HK-2 (cell line): ENCODE results near the gene SEC16A.

Experiments used
- DNase-seq: peaks from one replicate; pipeline ENCODE4 v3.0.0-alpha.2; 2018; ENCODE audit not compliant: unreplicated experiment

The SEC16A gene, protein sequence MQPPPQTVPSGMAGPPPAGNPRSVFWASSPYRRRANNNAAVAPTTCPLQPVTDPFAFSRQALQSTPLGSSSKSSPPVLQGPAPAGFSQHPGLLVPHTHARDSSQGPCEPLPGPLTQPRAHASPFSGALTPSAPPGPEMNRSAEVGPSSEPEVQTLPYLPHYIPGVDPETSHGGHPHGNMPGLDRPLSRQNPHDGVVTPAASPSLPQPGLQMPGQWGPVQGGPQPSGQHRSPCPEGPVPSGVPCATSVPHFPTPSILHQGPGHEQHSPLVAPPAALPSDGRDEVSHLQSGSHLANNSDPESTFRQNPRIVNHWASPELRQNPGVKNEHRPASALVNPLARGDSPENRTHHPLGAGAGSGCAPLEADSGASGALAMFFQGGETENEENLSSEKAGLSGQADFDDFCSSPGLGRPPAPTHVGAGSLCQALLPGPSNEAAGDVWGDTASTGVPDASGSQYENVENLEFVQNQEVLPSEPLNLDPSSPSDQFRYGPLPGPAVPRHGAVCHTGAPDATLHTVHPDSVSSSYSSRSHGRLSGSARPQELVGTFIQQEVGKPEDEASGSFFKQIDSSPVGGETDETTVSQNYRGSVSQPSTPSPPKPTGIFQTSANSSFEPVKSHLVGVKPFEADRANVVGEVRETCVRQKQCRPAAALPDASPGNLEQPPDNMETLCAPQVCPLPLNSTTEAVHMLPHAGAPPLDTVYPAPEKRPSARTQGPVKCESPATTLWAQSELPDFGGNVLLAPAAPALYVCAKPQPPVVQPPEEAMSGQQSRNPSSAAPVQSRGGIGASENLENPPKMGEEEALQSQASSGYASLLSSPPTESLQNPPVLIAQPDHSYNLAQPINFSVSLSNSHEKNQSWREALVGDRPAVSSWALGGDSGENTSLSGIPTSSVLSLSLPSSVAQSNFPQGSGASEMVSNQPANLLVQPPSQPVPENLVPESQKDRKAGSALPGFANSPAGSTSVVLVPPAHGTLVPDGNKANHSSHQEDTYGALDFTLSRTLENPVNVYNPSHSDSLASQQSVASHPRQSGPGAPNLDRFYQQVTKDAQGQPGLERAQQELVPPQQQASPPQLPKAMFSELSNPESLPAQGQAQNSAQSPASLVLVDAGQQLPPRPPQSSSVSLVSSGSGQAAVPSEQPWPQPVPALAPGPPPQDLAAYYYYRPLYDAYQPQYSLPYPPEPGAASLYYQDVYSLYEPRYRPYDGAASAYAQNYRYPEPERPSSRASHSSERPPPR (N-terminal part only)

DNA sequence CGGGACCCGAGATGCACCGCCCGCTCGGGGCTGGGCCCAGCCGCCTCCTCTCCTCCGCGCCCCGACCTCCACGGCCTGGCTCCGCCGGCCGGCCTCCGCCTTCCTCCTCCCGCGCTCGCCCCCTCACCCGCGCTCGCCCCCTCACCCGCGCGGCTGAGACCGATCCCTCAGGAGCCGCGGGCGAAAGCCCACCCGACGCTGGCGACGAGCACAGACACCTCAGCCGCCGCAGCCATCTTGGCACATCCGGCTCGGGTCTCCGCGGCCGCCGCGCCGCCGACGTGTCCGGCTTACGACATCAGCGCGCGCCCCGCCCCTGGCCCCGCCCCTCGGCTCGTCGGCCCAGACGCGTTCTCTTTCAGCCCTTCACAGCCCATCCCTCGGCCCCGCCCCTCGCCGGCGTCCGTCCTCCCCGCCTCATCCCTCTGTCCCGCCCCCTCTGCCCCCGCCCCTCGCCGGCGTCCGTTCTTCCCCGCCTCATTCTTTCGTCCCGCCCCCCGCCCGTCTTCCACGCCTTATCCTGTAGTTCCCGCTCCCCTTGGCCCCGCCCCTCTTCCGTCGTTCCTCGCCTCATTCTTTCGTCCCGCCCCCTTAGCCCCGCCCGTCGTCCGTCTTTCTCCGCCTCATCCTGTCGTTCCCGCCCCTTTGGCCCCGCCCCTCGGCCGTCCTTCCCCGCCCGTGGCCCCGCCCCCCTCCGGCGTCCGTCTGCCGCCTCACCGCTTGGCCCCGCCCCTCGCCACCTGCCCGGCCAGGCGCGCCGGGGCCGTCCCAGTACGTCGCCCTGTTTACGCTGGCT is at the start of gene SEC16A:
SEC16A (minus strand) TSS at position 248 of the 796 bp plus-strand sequence. CDS start 5,425 bp downstream, outside the sequence.
- peak; percentile 100 for DNase-seq

DNA sequence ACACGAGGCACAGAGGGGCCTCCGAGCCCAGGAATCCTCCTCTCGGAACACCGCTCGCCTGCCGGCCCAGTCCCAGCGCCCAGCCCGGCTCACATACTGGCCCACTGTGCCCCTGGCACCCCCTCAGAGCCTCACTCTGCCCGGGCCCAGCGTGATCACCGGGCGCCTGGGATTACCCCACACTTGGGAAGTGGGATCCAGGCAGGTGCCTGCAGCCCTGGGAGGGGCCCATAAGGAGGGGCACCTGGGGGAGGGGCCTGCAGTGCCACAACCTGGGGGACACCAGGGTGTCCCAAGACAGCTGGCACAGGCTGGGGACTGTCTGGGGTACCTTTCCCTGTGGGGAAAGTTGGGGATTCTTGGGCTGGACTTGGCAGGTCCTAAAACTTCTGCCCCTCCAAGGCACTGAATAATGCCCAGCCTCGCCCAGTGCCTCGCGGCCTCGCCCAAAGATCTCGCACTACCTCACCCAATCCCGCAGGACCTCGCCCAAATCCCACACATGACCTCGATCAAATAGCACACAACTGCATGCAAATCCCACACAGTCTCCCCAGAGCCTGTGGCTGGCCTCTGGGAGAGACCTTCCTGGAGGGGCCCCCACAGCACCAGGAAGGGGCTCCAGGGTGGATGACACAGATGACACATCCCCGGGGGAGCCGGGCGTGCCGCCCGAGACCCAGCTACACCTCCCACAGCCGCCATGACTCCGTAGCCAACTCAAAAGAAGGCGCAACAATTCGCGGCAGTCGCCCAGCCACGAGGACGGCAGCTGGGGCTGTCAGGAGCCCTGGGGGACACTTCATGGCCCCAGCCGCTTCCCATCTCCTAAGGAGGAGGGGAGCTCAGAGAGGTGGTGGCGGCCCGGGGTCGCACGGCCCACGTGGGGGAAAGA is 49.3 kb upstream of the SEC16A start:
- DNase-seq: no peak

DNA sequence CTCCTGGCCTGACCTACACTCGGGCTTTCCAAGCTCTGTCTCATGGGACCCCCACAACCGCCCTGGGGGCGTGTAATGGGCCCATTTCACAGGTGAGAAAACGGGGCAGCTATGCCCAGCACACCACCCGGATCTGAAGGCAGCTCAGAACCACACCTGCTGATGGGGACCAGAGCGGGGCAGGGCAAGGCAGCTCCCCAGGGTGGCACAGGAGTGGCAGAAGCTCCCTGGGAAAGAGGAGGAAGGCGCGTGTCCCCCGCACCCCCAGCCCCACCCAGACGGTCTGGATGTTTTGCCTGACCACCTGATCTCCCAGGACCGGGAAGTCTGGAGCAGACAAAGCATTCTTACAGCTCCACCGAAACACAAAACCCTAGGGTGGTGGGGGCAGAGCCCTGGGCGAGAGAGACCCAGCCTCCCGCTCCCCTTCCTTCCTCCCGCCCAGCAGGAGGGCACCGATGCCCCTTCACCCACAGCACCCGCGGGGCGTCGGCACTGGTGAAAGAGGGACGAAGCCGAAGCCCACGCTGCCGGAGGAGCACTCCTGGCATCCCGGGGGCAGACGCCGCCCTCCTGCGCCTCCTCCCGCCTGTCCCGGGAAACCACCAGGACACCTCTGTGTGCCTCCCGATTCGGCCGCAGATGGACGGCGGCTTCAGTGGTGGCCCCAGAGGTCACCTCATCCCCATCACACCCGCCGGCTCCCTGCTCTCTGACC is 48.5 kb upstream of the SEC16A start:
- no peak for DNase-seq

DNA sequence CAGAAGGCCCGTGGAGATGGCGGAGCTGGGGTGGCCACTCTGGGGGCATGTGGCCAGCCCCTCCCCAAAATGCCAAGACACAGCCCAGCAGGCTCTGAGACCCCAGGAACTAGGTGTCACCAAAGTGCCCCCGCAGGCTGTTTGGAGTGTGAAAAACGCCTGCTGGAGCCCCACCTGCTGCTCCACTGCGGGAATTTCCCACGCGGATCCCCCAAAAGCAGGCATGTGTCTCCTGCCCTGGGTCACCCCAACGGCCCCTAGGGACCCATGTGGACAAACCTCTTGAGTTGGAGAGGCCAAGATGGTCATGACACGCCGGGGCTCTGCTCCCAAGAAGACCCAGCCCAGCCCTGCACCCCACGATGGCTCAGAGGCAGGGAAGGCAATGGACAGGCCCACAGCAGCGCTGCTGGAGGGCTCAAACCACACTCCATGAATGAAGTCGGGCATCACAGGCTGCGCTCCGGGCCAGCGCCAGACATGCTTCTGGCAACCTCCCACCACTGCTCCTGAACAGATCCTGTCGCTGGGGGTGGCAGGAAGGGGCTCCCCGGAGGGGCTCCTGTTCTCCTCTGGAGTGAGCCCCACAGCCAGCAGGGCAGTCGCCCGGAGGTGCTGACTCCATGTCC is 47.7 kb upstream of the SEC16A start:
- no peak for DNase-seq

DNA sequence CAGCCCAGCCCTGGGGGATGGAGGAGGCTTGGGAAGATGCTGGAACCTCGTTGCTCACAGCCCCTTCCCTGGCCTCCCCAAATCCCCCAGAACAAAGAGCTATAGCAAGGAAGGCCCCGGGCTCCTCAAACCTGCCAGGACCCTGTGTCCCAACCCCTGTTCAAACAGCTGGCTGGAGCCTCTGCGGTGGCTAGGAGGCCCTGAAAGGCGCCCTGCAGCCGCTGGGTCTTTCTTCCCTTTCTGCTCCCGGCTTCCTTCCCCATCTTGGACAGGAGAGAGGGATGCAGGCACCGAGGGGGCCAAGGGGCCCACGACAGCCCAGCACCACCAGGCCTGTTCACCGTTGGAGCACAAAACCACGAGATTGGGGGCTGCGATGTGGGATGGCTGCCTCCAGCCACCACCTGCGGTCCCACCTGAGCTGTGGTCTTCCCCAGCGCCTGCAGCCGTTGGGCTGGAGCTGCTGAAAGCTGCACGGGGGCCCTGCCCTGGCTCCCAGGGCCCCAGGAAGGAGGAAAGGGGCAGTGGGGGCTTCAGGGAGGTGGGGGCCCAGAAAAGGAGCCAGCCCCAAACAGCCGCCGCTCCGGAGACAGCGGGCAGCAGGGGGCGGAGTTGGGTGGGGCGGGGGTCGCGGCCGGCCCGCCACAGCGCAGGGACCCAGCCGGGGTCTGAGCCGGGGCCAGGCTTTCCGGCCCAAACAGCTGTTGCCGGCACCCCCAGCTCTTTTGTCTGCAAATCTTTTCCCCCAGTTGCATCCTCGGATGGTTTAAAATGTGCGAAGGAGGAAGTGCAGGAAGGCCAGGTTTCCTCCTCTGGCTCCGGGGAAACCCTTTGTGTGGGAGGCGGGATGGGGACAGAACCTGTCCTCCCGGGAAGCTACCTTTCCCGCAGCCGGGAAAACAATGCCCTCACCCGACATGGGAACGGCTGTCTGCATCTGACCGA is 46.9 kb upstream of the SEC16A start:
- DNase-seq: no peak

DNA sequence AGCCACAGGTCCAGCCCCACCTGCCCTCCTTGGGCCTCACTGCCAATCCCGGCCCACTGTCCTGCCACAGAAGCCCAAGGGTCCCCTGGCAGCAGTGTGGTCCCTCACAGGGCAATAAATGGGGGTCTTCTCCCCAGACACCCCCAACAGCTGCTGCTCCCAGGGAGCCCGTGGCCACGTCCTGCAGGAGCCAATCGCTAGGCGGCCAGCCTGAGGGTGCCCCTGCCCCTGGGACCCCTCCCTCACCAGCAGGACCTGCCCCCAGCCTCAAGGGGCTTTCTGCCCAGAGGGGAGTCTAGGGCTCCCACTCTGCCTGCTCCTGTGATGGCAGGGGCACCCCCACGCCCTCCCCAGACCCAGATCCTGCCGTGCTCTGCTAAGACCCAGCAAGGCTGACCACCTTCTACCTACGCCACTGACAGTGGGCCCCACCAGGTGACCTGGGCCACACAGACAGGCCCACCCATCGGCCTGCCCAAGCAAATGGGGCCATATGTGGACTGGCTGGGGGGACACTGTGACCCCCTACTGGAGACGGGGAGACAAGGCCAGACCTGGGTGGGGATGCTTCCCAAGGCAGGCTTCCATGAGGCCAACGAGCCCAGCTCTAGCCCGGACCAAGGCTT is 46.0 kb upstream of the SEC16A start:
- DNase-seq: no peak

DNA sequence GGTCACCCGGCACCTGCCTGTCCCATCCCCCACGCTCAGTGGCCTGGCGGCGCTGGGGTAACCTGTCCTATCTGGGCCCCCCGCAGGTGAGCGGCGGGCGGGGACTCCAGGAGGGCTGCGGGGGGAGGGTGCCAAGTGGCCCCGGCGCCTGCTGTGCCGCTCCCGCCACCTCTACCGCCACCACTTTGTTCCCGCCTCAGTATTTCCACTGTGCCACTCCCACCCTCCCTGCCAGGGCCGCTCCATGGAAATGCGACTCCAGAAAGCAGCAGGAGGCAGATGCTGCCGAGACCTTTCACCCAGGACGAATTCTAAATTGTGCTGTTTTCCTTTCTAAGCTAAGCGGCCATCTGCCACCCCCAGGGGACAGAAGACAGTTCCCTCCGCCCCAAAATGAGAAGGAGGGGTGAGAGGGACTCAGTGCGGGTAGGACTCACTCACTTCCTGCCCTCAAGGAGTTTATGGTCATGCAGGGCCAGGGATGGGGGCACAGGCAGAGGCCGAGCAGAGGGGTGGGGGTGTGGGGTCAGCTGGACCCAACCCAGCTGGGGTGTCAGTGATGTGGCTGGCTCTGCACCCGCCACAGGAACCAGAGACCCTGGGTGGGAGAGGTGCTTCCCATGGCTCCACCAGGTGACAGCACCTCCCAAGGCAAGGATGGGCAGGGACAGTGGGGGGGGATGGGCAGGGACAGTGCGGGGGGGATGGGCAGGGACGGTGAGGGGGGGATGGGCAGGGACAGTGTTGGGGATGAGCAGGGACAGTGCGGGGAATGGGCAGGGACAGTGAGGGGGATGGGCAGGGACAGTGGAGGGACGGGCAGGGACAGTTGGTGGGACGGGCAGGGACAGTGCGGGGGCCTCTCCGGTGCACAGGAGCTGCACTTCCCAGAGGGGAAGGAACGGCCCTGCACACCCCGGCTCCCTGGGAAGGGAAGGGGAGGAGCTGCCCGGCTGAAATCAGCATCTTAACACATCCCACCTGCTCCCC is 45.2 kb upstream of the SEC16A start:
- no peak for DNase-seq

DNA sequence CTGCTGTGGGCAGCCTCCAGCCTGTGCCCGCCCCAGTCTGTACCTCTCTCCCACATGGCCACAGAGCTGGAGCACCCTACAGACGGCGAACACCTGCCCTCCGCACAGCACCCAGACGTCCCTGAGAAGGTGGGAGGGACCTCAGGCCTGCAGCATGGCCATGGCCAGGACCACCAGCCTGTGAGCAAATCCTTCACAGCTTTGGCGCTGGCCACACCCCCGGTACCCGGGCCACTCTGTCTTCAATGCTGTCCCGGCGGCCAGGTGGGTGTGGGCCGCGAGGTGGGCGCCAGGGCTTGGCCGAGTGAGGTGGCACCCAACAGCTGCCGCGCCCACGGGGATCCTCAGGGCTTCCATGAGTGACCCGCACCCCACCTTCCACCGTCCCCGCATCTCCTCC is 44.3 kb upstream of the SEC16A start:
- no peak for DNase-seq

DNA sequence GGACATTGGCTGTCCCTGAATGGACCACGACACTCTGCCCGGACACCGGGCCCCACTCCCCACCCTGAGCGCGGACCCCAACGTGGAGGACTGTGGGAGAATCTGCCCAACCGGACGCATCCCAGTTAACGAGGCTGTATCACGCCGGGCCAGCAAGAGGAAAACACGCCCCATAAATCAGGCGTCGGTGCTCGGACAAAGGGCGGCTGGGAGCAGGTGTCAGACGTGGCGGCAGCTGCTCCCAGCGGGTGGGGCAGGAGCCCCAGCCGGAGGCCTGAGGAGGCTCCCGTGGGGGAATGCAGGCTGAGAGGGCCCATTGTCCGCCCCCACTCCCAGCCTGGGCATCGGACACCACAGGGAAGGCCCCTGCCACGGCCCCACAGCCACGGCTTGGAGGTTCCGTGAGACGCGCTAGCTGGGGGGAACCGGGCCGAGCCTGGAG is 43.8 kb upstream of the SEC16A start:
- no peak for DNase-seq

DNA sequence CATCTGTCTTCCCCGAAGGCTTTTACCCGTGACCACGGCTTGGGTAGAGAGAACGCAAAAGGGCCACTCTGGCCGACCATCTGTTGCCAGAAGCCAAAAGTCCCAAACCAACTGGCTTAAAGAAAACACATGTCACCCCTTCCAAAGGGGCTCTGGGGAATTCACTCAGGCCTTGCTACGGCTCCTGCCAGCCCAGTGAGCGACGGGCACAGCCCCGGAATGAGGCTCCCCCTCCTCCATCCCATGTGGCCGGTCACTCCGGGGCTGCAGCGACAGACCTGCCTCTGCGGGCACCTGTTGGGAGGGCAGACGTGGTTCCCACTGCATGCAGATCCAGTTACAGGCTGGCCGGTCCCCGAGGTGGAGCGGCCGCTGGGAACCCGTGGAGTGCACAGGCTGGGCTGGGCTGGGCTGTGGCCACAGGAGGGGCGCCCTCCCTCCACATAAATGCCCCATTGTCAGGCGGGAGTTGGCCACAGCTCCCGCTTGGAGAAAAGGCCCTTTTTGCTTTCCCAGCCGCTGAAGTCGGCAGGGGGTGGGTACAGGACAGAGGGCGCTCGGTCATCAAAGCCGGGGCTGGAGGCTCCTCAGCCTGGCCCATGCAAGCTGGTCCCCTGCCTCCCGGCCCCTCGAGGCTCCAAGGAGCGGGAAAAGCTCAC is 43.1 kb upstream of the SEC16A start:
- DNase-seq: no peak

DNA sequence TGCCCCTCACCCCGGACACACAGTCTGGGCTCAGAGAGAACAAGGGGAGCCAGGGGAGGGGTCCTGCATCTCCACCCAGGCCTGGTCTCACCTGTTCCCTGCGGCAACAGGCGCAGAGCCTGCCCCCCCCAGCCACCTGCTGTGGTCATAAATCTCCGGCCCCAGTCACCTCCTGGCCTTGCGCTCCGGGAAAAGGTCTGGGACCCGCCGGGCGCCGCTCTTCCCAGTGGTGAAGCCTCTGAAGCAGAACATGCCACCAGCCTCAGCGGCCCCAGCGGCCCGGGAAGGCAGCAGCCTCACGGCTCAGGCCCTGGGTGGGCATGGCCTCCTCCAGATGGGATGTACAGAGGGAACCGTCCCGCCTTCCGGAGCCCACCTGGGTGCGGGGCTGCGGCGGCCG is 42.4 kb upstream of the SEC16A start:
- DNase-seq: no peak

DNA sequence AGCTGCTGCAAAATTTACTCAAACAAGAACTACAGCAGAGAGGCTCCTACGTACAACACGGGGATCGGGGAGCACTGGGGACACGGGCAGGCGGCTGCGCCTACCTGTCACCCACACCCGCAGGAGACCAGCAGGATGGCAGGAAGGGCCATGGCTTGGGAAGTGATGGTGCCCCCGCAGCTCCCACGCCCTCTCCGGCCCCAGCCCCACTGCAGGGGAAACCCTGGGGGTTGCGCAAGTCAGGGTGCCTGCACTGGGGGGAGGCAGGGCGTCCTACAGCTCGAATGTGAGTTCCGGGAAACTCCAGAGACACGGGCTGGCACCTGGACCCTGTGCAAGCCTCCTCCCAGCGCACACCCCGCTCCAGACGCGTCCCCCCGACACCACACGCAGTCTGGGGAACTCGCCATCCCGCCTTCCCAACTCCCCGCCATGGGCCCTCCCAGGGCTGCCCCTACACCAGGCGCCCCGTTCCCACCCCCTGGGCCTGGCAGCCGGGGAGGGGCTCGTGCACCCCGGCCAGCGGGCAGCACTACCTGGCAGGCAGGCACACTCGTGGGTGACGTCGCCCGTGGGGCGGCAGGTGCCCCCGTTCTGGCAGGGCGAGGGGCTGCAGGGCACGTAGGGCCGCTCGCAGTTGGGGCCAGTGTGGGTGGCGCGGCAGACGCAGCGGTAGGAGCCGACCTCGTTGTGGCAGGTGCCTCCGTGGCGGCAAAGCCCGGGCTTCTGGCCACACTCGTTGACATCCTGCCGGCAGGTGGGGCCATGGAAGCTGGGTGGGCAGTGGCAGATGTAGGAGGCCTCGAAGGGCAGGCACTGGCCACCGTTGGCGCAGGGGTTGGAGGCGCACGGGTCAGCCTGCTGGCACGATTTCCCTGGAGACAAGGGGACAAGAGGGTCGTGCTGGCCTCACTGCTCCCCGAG is 39.7 kb upstream of the SEC16A start:
- DNase-seq: no peak

DNA sequence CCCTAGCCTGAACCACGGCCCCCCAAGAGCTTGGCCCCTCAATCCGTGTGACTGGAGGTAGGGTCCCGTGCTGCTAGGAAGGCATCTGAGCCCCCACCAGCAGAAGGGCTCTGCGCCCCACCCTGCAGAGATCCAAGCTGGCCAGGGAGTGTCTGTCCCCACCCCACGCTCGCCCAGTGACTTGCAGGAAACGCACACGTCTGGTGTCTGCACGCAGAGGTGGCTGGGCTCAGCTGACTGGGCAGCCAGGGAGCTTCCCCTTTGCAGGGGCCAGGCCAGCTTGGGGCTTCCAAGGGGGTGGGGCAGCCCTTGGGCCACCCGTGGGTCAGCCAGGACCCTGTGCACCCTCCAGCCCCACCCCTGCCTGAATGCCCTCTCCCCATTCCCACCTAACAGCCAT is 38.7 kb upstream of the SEC16A start:
- peak; percentile 32 for DNase-seq

DNA sequence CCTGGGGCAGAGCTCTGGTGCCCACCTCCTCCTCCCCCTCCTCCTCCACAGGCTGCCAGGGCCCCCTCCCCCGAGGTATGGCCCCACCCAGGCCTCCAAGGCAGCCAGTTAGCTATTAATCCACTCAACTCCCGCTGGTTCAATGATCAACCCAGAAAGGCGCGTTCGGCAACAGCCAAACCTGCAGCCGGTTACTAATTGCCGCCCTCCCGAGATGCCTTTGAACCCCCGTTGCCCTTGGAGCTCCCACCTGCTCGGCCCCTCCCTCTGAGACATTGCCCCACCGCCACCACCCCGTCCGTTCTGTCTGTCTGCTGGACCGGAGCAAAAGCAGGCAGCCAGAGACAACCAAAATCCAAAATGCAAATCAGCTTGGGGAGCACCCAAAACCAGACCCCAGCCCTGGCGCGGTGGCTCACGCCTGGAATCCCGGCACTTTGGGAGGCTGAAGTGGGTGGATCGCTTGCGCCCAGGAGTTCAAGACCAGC is 37.3 kb upstream of the SEC16A start:
- peak; percentile 85 for DNase-seq
